Measurements from ENCODE around the gene GALNT10. TPM values are rescaled to one million over a fixed set of nuclear protein-coding genes. Genes with fewer than 3 reads are reported as not detected.

GALNT10 gene
- total and polyA plus RNA-seq, 12 donors: 3.1 to 19.0 (median 11.7) TPM

DNA sequence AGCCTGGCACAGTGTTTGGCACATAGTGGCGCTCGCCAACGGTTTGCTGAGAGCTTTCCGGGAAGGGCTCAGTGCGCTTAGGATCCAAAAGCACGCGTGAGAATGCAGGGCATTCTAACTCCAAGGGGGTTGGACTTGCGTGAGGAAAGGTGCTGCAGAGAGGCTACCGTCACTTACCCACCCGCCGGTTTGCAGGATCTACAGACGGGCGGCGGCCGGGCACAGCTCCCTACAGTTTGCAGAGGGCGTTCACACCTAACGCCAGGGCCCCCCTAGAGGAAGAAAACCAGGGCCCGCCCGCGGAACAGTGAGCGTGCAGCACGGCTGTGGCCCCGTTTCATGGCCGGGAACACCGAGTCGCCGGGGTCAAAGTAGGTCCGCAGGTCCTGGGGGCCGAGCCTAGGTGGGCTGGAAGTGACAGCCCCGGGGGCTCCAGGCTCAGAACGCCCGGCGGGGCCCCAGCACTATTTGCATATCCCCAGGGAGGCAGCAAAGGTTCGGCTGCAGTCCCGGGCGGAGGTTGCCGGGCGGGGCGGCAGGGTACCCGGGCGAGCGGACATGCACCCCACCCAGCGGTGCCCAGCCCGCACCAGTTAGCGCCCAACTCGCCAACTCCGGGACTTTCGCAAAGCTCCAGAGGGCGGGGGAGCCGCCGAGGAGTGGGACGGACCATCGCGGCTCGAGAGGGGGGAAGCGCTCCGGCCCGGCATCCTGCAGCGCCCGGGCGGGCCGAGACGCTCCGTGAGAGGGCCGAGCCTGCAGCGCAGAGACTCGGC is 526 bp upstream of the GALNT10 start:
- Histone ChIP-seq H3K9me3 (no peaks in the 10 kb centered on the region), H3K27ac (peak overlapping the region; percentile 83 to 92 (median 90)), H3K36me3 (peaks cover 0 to 6% (median 0%) of the 10 kb centered on the region in 9 donors), H3K4me1 (peaks cover 0 to 47% (median 38%) of the 10 kb centered on the region in 9 donors), H3K27me3 (peaks cover 0 to 12% (median 0%) of the 10 kb centered on the region in 7 donors), H3K4me3 (peak overlapping the region; percentile 71 to 100 (median 95))
- WGBS, 2 donors: 0 to 1% methylated on average over 54 to 67 of the region's 67 CpGs
- intact Hi-C loops (cut with DNase I): loop anchor here in 6 of 10 donors (2.0 to 10.0 kb wide), 6 partner anchors 115 to 217 kb away; no protein-coding TSS in a partner anchor
- TF ChIP-seq, protein P1, sequence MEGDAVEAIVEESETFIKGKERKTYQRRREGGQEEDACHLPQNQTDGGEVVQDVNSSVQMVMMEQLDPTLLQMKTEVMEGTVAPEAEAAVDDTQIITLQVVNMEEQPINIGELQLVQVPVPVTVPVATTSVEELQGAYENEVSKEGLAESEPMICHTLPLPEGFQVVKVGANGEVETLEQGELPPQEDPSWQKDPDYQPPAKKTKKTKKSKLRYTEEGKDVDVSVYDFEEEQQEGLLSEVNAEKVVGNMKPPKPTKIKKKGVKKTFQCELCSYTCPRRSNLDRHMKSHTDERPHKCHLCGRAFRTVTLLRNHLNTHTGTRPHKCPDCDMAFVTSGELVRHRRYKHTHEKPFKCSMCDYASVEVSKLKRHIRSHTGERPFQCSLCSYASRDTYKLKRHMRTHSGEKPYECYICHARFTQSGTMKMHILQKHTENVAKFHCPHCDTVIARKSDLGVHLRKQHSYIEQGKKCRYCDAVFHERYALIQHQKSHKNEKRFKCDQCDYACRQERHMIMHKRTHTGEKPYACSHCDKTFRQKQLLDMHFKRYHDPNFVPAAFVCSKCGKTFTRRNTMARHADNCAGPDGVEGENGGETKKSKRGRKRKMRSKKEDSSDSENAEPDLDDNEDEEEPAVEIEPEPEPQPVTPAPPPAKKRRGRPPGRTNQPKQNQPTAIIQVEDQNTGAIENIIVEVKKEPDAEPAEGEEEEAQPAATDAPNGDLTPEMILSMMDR (IDR thresholded peaks at IDR 0.05): peak in 7 of 9 donors; percentile 7 to 58 (median 53)
- ATAC-seq: peak; percentile 85 to 94 (median 92)
- DNase-seq: peak; percentile 88

DNA sequence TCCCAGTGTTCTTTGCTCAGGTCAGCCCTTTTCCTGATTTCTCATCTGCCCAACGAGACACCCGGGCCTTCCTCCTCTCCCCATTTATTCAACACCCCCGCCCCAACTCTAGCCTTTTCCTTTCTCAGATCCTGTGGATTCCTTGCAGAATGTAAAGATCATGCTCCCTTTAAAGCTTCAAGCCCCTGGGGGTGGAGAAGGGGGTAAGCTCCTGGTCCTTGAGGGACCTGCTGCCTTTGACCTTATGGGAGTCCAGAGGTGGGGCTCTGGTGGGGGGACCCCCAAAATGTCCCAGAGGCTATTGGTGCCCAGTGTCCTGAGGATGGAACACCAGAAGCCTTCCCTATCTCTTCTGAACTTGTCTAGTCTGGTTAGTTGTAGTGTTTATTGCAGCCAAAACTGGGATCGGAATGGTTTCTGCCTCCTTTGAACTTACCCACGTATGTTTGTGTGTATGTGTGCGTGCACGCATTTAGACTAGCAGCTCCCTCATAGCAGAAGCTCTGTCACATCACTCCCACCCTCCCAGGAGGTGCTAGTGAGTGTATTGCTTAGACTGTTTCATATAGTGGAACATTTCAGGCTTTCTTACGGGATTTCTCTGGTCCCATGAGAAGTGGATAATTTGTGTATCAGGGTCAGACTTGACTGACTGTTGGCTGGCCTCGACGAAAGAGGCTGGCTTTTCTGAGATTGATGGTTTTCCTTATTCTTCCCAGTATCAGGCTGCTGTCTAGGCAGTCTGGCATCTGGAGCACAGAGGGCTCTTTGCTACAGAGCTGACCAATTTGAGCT is 1.1 kb downstream of the GALNT10 start:
- H3K27me3 ChIP-seq: peaks cover 0 to 12% (median 0%) of the 10 kb centered on the region in 7 donors
- DNase-seq (no peak), ATAC-seq (peak in 1 of 8 donors; percentile 3)
- peak overlapping the region in 9 of 10 donors; percentile 64 to 95 (median 88) for H3K4me3 ChIP-seq
- TF ChIP-seq, protein P1 (IDR thresholded peaks at IDR 0.05): no peak
- peak overlapping the region in 3 of 10 donors; percentile 49 to 79 (median 64) for H3K27ac ChIP-seq
- peaks cover 0 to 52% (median 39%) of the 10 kb centered on the region in 9 donors for H3K4me1 ChIP-seq
- peaks cover 0 to 15% (median 0%) of the 10 kb centered on the region in 9 donors for H3K36me3 ChIP-seq
- intact Hi-C loops (cut with DNase I): loop anchor here in 4 of 10 donors (2.0 to 10.0 kb wide), 4 partner anchors 113 to 216 kb away; no protein-coding TSS in a partner anchor
- H3K9me3 ChIP-seq: no peaks in the 10 kb centered on the region
- 28 to 36% methylated on average over 10 of the region's 10 CpGs for WGBS, 2 donors

DNA sequence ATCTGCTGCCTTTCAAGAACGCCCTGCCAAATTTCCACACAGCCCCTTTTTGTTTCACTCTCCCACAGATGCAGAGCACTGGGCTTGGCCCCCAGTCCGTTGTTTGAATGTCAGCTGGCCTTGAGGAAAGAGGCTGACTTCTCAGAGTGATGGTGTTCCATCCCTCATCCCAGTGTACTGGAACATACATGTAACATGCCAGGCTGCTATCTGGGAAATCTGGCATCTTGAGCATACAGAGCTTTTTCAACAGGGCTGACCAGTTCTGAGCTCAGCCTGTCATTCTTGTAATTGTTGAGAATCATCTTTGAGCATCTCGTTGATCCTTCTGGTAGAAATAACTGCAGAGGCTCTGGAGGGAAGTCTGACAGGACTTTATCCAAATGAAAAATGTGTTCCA is 2.8 kb downstream of the GALNT10 start:
- peaks cover 0 to 20% (median 0%) of the 10 kb centered on the region in 9 donors for H3K36me3 ChIP-seq
- peaks cover 0 to 12% (median 0%) of the 10 kb centered on the region in 7 donors for H3K27me3 ChIP-seq
- H3K4me3 ChIP-seq: no peak overlapping the region
- WGBS, 2 donors: 69 to 77% methylated on average over 3 of the region's 3 CpGs
- ATAC-seq (no peak), DNase-seq (no peak)
- H3K9me3 ChIP-seq: no peaks in the 10 kb centered on the region
- TF ChIP-seq, protein P1 (IDR thresholded peaks at IDR 0.05): no peak
- intact Hi-C loops (cut with DNase I): loop anchor here in 3 of 10 donors (5.0 to 10.0 kb wide), 3 partner anchors 112 to 214 kb away; no protein-coding TSS in a partner anchor
- H3K4me1 ChIP-seq: peaks cover 0 to 68% (median 52%) of the 10 kb centered on the region in 9 donors
- H3K27ac ChIP-seq: peak overlapping the region in 2 of 10 donors; percentile 37 to 64

DNA sequence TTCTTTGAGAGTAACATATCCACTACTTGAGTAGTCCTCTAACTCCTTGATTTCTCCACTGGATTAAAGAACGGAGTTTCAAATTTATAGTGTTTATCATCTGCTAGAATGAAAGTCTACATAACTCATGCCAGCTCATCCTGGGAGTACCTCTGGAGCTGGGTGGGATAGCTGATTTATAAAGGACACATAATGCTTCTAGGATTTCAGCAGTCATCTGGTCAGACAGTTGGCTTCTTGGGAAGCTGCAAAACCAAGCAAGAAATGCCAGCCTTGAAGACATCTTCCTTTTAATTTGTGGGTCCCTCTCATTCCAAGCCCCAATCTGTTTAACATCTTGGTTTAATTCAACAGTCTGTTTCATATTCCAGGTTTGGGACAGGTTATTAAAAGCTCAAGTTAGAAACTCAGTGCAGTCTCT is 3.2 kb downstream of the GALNT10 start:
- no peak overlapping the region for H3K4me3 ChIP-seq
- WGBS, 2 donors: 83 to 100% methylated on average over 1 of the region's 1 CpG
- H3K4me1 ChIP-seq: peaks cover 0 to 68% (median 52%) of the 10 kb centered on the region in 9 donors
- H3K36me3 ChIP-seq: peaks cover 0 to 25% (median 0%) of the 10 kb centered on the region in 9 donors
- peak overlapping the region in 1 of 10 donors; percentile 64 for H3K27ac ChIP-seq
- intact Hi-C loops (cut with DNase I): loop anchor here in 3 of 10 donors (5.0 to 10.0 kb wide), 3 partner anchors 111 to 214 kb away; no protein-coding TSS in a partner anchor
- H3K27me3 ChIP-seq: peaks cover 0 to 10% (median 0%) of the 10 kb centered on the region in 7 donors
- TF ChIP-seq, protein P1 (IDR thresholded peaks at IDR 0.05): no peak
- DNase-seq (no peak), ATAC-seq (no peak)
- H3K9me3 ChIP-seq: no peaks in the 10 kb centered on the region

All from heart right ventricle (tissue), 16 donors.